HUES48 (cell line): Measurements from ENCODE around the gene EMP1.
A peak's percentile ranks its signal among the peaks of the same experiment; 100 is the strongest.

Experiments used
- H3K27ac ChIP-seq: one replicate; pipeline ENCODE4 v1.7.0; 2013; ENCODE audit warnings: low read depth, low read length, inconsistent platforms
- H3K27me3 ChIP-seq: 2 replicates; pipeline ENCODE4 v1.6.1; 2013; ENCODE audit warnings: mild to moderate bottlenecking, low read length; ENCODE audit not compliant: control insufficient read depth, insufficient read depth
- H3K36me3 ChIP-seq: 2 replicates; pipeline ENCODE4 v1.6.1; 2013; ENCODE audit warnings: low read length; ENCODE audit not compliant: control insufficient read depth, insufficient read depth
- H3K4me1 ChIP-seq: 2 replicates; pipeline ENCODE4 v1.6.1; 2013; ENCODE audit warnings: mild to moderate bottlenecking, low read length; ENCODE audit not compliant: control insufficient read depth, insufficient read depth
- H3K4me3 ChIP-seq: 2 replicates; pipeline ENCODE4 v1.5.1; 2013; ENCODE audit warnings: mild to moderate bottlenecking, low read depth, low read length
- H3K9ac ChIP-seq: 2 replicates; pipeline ENCODE4 v1.6.1; 2013; ENCODE audit warnings: mild to moderate bottlenecking, low read depth, low read length, moderate library complexity
- H3K9me3 ChIP-seq: 2 replicates; pipeline ENCODE4 v1.6.1; 2013; ENCODE audit warnings: low read length; ENCODE audit not compliant: control insufficient read depth, insufficient read depth

EMP1 gene

DNA sequence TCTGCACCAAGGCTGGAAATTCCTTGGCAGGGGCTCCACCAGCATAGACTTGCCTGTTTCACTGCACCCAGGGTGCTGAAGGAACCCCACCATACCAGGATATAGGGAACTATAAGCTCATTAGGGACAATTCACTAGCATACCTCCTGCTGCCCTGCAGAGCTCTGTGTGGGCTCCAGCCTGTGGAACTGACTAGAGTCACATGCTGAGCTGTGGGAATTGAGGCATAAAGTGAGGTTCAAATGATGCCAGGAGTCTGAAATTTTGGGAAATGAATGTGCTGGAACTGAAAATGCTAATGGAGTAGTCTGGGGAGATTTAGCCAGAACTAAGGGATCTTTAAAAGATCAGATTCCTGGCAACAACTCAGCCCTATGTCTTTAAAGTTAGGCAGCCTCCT, 7.3 kb upstream of the EMP1 start:
- Histone ChIP-seq H3K9ac (no peak overlapping the region), H3K27me3 (no peaks in the 10 kb centered on the region), H3K9me3 (no peaks in the 10 kb centered on the region), H3K4me1 (no peaks in the 10 kb centered on the region), H3K36me3 (no peaks in the 10 kb centered on the region), H3K27ac (no peak overlapping the region), H3K4me3 (no peak overlapping the region)

DNA sequence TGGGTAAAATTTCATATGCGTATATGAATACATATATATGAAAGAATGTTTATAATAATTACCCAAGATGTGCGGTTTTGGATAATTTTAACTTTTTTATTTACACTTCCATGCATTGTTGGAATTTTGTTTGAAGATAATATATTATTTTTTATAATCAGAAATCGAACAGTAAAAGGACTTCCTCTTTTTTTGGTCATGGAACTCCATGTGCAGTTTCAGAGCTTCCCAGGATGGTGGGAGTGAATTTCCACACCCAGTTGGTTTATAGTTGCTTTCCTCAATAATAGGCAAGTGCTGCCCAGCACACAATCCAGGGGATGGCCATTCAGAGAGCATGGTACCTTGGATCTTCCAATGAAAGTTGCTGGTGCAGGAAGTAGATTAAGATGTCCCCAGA, 6.3 kb upstream of the EMP1 start:
- Histone ChIP-seq H3K9ac (no peak overlapping the region), H3K27ac (no peak overlapping the region), H3K36me3 (no peaks in the 10 kb centered on the region), H3K27me3 (no peaks in the 10 kb centered on the region), H3K9me3 (no peaks in the 10 kb centered on the region), H3K4me3 (no peak overlapping the region), H3K4me1 (no peaks in the 10 kb centered on the region)

DNA sequence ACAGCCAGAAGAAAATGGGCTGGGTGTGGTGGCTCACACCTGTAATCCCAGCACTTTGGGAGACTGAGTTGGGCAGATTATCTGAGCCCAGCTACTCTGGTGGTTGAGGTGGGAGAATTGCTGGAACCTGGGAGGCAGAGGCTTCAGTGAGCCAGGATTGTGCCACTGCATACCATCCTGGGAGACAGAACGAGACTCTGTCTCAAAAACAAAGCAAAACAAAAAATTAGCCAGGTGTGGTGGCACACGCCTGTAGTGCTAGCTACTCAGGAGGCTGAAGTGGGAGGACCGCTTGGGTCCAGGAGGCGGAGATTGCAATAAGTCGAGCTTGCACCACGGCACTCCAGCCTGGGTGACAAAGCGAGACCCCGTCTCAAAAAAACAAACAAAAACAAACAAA, 3.8 kb upstream of the EMP1 start:
- H3K36me3 ChIP-seq = no peaks in the 10 kb centered on the region
- no peak overlapping the region for H3K27ac ChIP-seq
- no peaks in the 10 kb centered on the region for H3K9me3 ChIP-seq
- peaks cover under 1% of the 10 kb centered on the region for H3K4me1 ChIP-seq
- no peaks in the 10 kb centered on the region for H3K27me3 ChIP-seq
- no peak overlapping the region for H3K9ac ChIP-seq
- H3K4me3 ChIP-seq = no peak overlapping the region

DNA sequence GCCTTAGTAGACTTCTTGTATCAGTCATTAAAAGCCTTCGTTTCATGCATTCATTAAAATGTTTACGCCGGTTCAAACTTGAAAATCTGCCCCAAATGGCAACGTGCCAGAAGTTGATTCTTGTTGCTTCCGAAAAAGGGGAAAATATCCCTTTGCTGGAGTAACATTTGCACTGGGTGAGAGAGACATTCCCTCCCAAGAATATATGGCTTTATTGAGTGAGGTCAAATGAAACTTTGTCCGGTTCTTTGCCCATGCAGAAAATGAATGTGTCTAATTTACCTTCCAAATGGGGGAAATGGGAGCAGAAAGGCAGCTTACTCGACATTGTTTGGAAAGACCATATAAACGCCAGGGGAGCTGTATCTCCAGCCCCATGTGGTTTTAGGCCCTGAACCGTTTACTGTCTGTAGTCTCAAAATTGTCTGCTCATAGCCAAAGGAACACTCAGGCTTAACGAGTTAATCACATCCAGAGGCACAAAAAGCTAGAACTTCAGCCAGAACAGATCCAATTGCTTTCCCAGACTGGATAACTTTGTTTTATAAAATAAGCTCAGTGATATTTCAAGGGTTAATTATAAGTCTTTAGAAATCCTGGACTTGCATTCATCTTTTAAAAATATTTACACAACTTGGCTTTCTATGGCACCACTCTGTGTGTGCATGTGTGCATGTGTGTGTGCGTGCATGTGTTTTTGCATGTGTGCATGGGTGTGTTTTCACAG, 2.9 kb upstream of the EMP1 start:
- Histone ChIP-seq H3K36me3 (no peaks in the 10 kb centered on the region), H3K4me1 (peaks cover 8% of the 10 kb centered on the region), H3K4me3 (no peak overlapping the region), H3K9me3 (no peaks in the 10 kb centered on the region), H3K9ac (no peak overlapping the region), H3K27me3 (no peaks in the 10 kb centered on the region), H3K27ac (no peak overlapping the region)

DNA sequence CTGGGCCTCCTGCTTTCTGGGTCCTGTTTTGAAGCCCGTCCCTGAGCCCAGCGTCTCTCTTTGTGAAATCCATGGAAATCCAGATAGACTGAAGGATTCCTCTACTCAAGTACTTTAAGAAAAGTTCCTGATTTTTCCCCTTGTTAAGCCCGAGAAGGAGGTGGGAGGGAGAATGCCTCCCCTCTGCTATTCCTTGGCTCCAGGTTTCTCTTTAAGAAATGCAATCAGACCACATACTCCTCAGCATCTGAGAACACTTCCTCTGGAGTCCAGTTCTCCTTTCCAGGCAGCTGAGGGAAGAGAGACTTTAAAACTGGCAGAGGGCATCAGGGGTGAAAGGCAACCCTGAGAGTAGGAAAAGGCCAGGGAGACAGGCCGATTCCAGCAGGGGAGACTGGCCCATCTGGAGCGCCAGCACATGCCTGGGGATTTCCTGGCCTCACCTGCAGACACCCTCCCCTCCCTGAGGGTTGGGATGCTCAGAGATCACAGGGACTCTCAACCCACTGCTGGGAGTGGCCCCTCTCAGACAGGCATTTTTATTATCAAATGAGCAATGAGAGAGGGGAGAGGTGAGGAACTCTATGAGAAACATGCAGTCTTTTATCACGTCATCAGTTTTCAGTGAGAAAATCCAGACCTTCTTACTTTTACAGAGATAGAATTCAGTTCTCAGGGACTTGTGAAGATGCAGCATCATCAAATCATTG, 2.0 kb upstream of the EMP1 start:
- Histone ChIP-seq H3K4me1 (peaks cover 8% of the 10 kb centered on the region), H3K27ac (no peak overlapping the region), H3K9ac (no peak overlapping the region), H3K4me3 (no peak overlapping the region), H3K9me3 (no peaks in the 10 kb centered on the region), H3K36me3 (no peaks in the 10 kb centered on the region), H3K27me3 (no peaks in the 10 kb centered on the region)

DNA sequence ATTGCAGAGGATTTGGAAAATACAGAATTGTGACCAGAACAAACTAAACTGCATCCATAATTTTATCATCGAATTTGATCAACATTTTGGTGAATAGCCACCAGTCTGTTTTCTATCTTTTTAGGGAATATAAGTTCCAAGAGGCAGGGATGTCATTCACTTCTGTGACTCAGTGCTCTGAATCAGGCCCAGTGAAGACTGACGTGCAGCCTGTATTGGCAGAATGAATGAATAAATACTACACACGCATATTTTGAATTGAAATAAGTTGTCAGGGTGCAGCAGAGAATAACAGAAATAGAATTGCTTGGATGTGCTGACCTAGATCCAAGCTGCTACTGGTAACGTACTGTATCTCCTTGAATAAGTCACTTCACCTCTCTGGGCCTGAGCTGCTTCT, 1.3 kb upstream of the EMP1 start:
- Histone ChIP-seq H3K27me3 (no peaks in the 10 kb centered on the region), H3K27ac (no peak overlapping the region), H3K9ac (no peak overlapping the region), H3K4me3 (no peak overlapping the region), H3K4me1 (peaks cover 8% of the 10 kb centered on the region), H3K9me3 (no peaks in the 10 kb centered on the region), H3K36me3 (no peaks in the 10 kb centered on the region)

DNA sequence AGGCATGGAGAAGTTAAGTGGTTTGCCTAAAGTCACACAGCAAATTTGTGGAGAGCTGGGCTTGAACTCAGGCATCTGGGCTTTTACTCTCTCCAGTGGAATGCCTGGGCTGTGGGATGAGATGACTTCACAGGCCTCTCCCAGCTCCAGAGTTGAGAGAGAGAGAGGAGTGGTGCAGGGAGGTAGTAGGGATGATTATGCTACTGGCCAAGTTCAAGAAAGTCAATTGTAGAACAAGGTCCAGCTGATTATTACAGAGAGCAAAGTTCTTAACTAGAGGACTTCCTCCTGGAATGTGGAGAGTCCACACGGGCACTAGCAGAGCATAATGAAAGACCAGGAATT, 769 bp upstream of the EMP1 start:
- Histone ChIP-seq H3K4me1 (peaks cover 11% of the 10 kb centered on the region), H3K4me3 (no peak overlapping the region), H3K27me3 (no peaks in the 10 kb centered on the region), H3K9me3 (no peaks in the 10 kb centered on the region), H3K9ac (no peak overlapping the region), H3K36me3 (no peaks in the 10 kb centered on the region), H3K27ac (peak overlapping the region; percentile 30)

DNA sequence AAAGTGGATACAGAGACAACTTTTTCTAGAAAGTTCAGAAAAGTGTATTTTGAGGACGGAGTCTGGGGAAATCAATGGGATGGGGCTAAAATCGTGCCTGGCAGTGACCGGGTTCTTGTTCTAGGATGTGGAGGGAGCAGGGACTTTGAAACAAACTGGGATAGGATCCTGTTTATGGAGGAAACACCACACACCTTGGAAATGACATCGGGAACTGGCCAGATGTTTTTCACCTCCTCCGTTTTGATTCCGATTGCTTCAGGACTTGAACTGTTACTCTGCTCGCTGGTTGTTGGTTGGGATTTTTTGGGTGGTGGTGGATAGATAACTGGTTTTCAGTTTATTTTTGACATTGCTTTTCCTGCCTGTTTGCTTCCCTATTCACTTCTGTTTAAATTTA, 506 bp downstream of the EMP1 start:
- no peaks in the 10 kb centered on the region for H3K36me3 ChIP-seq
- H3K27ac ChIP-seq = peak overlapping the region; percentile 30
- H3K4me1 ChIP-seq = peaks cover 11% of the 10 kb centered on the region
- no peaks in the 10 kb centered on the region; the same call in 1 of the 2 replicates for H3K27me3 ChIP-seq
- H3K9ac ChIP-seq = no peak overlapping the region
- H3K4me3 ChIP-seq = no peak overlapping the region; the same call in 1 of the 2 replicates
- no peaks in the 10 kb centered on the region for H3K9me3 ChIP-seq

DNA sequence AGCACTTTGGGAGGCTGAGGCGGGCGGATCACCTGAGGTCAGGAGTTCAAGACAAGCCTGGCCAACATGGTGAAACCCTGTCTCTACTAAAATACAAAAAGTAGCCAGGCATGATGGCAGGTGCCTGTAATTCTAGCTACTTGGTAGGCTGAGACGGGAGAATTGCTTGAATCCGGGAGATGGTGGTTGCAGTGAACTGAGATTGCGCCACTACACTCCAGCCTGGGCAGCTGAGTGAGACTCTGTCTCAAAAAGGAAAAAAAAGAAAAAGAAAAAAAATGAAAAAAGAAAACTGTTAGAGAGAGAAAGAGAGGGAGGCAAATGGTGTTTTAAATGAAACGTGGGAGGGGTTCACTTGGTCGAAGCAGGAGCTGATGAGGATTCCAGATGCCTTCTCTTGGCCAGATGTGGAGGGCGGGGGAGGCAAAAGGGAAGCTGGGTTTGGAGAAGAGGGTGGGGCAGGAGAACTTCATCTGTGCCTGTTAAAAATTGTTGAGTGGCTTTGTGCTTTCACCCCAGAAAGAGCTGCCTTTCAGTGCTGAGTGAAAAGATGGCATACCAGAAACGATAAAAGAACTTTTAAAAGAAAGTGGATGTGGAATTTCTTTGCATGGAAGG, 1.1 kb downstream of the EMP1 start:
- H3K36me3 ChIP-seq = no peaks in the 10 kb centered on the region
- H3K27ac ChIP-seq = no peak overlapping the region
- no peak overlapping the region for H3K9ac ChIP-seq
- H3K27me3 ChIP-seq = no peaks in the 10 kb centered on the region; the same call in none of the 2 replicates
- no peaks in the 10 kb centered on the region for H3K9me3 ChIP-seq
- peak overlapping the region; percentile 14; the same call in 1 of the 2 replicates for H3K4me3 ChIP-seq
- H3K4me1 ChIP-seq = peaks cover 15% of the 10 kb centered on the region

DNA sequence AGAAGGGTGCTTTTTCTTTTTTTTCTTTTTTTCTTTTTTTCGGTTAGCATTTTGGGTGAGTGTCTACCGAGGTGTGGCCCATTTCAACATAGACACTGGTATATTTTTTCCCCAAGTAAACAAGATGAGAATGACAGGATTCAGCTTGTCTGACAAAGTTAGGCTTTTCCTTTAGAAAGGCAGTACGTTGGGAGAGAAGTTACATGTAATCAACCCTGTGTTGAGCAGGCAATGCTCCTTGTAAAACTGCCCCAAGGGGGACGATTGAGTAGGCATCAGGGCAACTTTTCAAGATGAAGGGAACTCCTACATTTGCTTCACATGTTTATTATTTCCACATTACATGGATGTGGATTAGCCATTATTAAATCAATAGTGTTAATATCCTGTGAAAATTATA, 1.7 kb downstream of the EMP1 start:
- Histone ChIP-seq H3K4me1 (peaks cover 21% of the 10 kb centered on the region), H3K36me3 (no peaks in the 10 kb centered on the region), H3K4me3 (peak overlapping the region; percentile 14; the same call in 1 of the 2 replicates), H3K9ac (no peak overlapping the region), H3K27ac (no peak overlapping the region), H3K9me3 (no peaks in the 10 kb centered on the region), H3K27me3 (no peaks in the 10 kb centered on the region; the same call in none of the 2 replicates)

DNA sequence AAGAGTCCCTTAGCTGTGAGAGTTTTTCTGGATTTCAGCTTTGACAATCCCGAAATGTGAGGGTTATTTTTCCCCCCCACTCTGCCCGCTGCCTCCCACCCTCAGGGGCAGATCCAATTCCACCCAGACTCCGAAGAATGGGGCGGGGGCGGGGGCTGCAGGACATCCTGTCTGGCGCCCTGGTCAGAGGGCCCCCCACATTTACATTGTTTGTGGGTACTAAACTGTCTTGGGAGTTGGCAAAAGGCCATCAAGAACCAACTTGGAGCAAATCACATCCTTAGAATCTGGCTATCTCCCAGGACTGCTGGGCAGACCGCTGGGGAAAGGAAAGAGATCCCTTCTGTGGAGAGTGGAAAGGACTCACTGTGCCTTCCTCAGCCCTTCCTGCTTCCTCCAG, 2.4 kb downstream of the EMP1 start:
- no peak overlapping the region for H3K27ac ChIP-seq

More for the DNA sequence above, 2.4 kb downstream of the EMP1 start:
- Histone ChIP-seq H3K9ac (no peak overlapping the region), H3K9me3 (no peaks in the 10 kb centered on the region), H3K36me3 (no peaks in the 10 kb centered on the region), H3K4me1 (peaks cover 28% of the 10 kb centered on the region), H3K4me3 (no peak overlapping the region), H3K27me3 (no peaks in the 10 kb centered on the region; the same call in none of the 2 replicates)
